Stimulated activated CD4-positive, alpha-beta T cell treated with anti-CD3 and anti-CD28 coated beads, Interleukin-12 subunit alpha, Interleukin-12 subunit beta, amount 100 ng/mL, for 4 hours (primary cell): ENCODE results near the gene MBNL2.

Source experiments
- DNase-seq: peaks from one replicate; pipeline ENCODE4 v3.0.0-alpha.2; 2020

MBNL2 gene

DNA sequence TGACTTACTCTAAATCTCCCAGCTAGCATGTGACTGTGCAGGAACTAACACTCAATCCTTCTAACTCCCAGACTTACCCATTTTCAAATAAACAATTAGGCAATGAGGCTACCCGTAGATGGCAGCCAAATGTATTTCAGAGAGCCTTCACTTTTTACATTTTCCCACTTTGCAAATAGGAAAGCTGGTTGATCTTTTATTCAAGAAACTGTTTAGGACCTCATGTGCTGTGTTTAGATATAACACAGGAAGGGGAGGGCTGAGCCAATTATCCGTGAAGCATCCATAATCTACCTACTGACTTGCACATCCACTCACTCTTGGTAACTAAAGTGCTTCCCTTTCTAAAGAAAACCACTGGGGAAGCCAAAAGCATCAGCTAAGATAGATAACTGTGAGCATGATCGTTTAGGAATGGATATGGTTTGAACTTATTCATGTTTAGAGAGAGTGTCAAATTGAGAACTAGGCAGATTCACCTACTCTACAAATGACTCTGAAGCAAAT, 33.4 kb downstream of the MBNL2 start:
- DNase-seq: no peak

DNA sequence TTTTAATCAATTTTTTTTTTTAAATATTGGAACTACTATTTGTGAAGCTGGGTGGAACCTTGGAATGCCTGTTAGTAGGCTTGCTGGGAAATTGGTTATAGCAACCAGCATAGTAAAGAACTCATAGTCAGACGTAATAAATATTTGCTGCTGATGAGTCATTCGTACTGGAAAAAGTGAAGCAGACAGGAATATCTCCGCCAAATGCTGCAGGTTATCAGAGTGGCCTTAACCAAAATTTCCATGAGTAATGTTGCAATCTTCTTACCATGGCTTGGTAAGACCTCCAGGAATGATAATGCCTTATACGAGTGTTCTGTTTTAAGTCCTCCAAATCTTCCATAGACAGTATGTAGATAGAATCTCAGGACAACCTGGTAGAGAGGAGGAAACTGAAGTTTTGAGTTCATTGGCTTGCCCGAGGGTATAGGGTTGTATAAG, 34.2 kb downstream of the MBNL2 start:
- DNase-seq: no peak

DNA sequence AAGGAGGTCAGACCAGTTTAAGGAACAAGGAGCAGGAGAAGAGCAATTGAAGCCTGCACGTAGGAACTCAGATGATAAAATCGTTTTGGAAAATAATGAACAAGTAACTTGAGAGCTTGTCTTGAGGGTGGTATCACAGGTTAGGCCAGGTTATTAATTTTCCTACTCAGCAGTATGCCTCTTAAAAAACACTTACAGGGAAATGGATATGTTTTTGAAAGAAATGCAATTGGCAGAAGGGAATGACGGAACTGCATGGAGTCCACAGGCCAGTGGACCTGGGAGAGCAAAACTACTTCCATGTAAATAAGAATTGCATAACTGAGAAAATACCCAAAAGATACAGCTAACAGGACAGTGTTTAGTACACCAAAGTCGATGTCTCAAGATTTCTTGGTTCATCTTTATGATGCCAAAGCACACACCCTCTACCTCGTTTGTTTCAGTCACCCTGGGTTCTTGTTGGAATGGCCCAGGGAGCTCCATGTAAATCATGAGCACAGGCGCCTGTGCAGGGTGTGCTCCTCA, 35.2 kb downstream of the MBNL2 start:
- no peak for DNase-seq

DNA sequence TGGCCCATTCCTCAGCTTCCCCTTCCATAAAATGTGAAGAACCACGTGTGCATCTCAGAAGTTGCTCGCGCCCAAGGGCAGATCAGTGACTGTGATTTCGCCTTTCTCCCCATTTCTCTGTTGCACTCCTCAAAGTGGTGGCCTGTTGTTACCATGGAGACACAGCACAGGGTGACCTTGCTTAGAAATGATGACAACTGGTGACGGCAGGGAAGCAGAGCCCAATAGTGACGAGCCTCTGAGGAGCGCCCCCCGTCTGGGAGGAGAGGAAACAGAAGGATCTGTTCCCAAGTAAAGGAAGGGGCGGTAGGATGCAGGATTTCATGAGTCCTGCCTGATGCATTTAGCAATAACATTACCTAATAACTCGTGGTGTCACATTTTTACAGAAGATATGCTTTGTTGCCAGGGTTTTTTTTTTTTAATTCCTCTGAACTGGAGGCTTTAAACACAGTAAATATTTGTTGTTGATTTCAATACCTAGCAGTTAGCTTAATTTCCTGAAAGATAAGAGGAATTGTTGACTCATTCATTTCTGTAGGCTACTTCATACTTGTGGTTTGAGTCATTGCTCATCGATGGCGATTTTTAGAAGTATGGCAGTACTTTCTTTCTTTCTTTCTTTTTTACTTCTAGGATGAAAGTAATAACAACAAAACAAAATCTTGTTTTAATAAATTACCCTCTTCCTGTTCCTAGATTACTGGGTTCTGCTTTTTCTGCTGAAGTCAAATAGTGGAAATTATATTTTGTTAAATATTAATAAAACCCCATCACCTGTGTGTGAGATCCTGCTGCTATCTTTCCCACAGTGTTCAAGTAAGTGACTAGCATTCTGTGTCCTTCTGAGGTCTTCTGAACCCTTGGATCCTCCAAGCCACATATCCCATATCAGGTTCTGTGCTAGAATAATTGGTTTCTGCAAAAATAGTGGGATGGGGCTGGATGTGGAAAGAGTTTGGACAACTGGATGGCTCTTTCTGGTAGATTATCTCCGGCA, 36.0 kb downstream of the MBNL2 start:
- DNase-seq: no peak

DNA sequence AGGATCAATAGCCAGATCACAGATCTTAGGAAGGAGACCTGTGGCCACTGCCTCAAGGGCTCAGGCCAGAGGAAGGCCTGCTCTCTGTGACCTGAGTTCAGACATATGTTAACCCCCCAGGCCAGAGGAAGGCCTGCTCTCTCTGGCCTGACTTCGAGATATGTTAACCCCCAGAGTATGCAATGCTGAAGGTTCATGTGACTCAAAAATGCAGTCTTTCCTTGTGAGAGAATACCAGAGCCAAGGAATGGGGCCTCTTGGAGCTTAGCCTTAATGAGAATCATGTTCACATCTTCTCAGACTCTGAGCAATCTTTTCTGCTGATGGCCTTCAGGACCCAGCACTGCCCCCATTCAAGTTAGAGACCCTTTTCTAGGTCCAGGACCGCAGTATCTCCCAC, 36.7 kb downstream of the MBNL2 start:
- no peak for DNase-seq

DNA sequence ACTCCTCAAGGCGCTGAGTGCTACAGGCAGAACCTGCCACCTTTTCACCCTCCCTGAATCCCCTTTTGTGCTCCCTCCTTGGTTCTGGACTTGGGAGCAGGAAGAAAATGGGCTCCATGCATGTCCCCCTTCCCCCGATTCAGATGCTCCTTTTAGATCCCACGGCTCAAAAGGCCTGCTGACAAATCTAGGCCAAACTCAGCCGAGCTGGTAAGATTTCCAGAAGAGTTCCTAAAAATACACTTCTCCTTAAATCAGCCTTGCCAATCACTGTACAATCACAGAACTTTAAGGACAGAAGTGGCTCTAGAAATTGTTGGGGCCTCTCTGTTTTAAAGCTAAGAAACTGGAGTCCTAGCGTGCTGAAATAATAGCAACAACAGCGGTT, 37.3 kb downstream of the MBNL2 start:
- no peak for DNase-seq

DNA sequence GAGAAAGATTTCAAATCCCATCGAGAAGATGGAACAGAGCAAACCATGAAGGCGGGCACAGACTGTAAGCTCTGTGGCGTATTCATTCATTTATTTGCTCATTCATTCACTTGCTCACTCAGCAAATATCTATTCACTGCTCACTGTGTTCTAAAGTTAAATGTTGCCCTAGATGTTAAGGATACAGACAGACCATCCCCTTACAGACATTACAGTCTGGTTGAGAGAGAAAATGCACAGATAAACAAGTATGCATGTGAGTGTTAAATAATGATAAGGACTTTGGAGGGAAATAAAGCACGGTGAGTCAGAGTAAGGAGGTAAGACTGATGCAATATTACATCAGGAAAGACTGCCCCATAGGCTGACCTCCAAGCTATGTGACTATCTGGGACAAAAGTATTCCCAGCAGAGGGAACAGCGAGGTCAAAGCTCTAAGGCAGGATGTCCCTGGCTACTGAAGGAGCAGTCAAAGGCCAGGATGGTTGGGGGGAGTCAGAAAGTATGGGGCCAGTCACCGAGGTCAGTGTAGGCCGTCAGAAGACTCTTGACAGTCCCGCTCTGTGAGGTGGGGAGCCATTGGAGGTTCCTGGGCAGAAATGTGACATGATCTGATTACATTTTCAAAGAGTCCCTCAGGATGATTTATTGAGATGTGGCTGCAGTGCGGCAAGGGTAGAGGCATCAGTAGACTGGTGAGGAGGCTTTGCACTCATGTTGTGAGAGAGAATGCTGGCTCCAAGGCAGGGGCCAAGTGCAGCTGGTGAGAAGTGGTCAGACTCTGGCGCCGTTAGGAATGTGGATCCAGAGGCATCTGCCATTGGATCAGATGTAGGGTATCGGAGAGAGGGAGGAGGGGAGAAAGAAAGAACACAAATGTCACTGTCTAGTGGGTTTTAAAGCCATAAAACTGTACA, 37.9 kb downstream of the MBNL2 start:
- DNase-seq: no peak

DNA sequence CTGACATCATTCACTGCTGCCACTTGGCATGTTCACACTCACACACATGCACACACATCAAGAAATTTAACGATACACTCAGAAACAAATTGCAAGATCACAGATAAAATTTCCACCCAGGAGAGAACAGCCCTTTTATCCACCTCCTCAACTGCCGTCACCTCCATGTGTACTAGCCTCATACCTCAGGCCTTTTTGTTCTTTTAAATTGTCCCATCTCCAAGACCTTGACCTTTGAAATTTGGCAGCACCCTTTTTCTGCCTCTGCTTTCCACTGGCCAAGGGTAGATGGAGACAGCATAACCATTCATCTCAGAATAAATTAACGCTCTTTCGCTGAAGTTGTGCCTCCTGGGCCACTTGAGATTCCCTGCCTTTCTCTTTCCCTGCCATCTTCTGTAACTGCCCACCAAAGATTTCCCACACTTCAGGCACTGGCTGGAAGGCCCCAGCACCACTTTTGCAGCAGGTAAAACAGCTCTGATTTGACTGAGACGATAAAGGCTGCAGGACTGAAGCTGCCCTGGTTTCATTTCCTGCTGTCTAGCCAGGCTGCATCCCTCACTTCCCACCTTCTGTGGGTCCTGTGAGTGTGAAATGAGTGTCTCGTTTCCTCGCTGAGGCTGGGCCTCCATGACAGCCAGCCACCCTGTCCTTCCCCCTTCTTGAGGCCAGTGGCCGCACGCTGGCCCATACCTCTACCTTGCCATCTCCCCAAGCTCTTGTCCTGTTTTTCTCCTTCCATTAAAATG, 39.3 kb downstream of the MBNL2 start:
- no peak for DNase-seq

DNA sequence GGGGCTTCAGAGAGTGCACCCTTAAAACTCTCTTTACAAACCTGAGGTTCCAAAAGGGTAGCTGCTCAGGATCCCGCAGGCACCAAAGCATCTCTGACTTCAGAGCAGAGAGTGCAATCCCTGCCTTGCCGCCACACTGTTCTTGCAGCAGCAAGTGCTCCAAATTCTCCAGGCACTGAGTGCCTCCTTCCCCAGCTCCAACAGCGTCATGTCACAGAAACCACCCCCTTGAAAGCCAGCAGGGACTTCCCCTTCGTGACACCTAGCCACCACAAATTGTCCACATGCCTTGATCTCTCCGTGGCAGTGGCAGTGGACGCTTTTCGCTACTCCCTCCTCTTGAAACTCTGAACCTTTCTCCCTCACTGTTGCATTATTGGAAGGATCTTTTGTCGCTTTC, 39.9 kb downstream of the MBNL2 start:
- no peak for DNase-seq

DNA sequence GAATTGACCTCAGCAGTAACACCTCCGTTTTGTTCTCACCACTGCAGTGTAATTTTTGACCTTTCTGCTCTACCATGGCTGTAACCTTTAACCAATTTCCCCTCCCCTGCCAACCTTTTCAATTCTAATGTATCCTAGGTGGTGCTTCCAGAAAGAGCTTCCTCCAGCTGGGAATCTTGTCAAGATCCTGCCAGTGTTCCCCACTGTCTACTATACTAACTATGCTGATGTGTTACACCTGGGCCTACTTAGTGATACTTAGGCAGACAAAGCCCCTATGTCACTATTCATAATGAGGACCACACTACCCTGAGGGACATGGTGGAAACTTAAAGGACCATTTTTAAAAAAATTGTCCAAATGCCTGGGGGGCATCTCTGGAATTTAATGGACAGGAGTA, 41.0 kb downstream of the MBNL2 start:
- no peak for DNase-seq

DNA sequence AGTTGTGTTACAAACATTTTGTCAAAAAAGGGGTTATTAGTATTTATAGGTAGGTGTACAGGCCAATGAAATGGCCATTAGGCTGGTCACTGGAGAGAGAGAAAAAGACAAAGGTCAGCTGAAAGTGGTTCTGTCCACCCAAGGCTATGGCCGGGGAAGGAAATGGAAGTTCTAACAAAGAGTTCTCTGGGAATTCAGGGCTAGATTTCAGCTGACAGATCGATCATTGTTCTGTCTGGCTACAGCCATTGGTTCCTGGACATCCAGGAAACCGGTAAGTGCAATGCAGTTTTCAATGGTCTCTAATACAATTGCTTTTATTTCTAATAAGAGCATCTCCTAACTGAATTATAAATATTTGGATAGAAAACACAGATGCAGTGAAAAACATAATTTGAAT, 42.5 kb downstream of the MBNL2 start:
- DNase-seq: no peak

DNA sequence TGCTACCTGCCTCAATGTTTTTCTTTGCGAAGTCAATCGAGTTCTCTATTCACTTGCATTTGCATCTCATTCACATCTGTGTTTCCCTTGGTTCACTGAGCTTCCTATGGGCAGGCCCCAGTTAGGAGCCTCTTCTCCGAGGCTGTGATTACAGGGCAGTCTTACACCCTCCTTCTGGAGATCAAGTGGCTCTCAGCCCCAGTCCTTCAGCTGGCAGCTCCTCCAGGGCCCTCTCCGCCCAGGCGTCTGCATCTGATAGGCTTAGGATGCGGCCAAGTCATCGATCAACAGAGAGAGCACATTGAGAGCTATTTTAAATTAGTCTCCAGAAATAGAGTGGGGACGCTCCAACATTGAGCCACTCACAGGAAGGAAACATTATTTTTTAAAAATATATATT, 44.2 kb downstream of the MBNL2 start:
- DNase-seq: no peak

DNA sequence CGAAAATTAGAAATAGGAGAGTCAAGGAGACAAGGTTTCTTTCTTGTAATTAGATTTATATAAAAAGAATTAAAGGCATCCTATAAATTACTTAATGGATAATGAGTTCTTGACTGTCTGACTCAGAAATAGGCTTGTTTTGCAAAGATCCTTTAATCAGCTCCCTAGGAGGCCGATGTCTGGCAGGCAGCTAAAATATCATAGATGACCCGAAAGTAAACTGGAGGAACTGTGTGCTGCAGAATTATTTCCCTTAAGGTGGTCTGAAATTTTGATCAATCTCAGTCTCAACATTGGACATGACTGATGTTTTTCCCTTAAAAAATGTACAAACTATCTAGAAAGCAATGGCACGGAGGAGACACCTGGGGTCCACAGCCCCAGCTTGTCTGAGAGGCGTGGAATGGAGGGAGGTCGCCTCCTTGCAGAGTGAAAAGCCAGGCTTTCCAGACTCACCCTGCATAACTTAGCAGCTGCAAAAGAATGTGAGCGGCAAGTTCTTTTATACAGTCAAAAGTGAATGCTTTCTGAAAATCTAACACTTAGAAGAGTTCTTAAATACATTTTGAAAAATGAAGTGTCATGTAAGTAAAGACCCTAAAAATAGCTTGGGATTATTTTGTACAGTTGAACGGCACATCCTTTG, 44.8 kb downstream of the MBNL2 start:
- no peak for DNase-seq

DNA sequence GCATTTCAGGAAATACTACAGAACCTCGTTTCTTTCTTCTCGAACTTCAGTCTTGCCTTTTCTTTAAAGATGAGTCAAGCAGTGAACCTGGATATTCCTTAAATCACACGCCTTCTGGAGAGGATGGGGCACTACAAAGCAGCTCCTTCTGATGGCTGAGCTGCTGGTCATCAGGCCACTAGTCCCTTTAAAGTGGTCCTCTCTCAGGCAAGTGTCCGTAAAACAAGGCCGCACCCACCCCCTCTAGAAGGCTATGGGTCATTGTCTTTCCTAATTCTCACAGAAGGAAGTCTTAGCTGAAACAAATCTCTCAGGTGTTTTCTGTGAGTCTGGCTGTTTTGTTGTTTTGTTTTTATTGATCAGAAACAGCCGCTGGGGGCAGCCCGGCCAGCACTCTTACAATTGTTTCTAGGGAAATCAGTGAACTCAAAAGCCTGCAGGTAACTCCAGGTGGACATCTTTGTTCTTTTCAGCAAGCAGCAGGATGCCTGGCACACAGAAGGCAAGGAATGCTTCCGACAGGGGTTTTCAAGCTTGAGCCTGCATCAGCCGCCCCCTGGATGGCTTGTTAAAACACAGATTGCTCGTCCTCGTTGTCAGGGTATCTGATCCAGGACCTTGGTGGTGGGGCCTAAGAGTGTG, 45.4 kb downstream of the MBNL2 start:
- DNase-seq: no peak

DNA sequence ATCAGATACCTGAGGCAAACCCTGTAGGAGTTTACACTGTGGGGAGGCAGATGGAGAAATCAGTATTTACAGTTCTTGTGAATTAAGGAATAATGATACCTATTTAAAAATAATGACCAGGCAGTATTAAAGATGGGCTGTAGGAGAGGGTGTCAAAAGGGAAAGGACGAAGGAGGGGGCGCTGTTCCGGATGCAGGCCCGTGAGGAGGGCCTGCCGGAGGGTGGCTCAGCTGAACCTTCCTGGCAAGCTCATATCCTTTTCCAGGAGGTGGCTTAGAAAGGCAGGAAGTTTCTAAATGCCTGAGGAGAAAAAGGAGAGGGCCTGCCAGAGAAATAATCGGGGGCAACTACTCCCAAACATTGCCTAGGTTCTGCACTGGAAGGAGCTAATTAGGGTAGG, 46.6 kb downstream of the MBNL2 start:
- no peak for DNase-seq

DNA sequence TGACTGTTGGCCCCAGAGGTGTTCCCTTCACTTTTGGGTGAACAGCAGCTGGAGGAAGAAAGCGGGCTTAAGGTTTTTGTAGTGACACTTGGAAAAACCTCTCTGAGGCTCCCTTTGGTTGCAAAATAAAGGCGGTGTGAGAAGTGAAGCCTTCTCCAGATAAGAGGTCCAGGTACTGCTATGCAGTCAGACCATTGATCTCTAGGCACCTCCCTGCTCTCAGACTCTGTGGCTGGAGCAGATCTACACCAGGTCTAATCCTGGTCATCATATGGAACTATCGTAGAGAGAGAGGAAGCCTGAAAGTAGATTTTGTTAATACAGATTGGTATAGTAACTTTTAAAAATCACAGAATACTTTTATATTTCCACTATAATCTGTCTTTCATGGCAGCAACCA, 47.5 kb downstream of the MBNL2 start:
- no peak for DNase-seq

DNA sequence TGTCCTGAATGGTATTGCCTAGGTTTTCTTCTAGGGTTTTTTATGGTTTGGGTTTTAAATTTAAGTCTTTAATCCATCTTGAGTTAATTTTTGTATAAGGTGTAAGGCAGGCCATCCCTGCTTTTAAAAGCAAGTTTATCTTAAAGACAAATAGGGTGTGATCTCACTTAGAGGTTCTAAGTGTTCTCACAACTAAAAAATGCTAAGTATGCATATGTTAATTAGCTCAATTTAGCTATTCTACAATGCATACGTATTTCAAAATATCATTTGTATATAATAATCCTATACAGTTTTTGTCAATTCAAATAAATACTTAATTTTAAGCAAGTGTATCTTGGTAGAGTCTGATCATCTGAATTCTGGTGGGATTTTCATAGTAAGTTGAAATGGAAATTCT, 50.4 kb downstream of the MBNL2 start:
- DNase-seq: no peak

DNA sequence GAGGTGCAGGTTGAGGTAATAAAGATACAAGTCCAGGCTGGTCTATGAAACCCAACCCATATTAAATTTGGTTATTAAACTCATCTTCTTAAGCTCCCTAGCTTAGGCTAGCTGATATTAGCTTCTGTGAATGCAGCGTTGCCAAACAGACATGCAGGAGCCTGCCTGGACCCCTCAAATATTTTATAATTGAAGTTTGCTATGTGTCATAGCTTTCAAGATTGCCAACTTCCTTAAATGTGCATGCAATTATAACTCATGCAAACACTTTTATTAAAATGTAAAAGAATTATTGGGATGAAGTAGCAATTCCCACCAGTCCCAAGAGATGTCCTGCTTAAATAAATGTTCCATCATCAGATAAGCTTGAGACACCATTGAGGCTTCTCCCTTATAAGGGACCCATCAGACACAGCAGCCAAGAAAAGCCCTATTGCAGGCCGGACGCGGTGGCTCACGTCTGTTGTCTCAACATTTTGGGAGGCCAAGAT, 51.3 kb downstream of the MBNL2 start:
- no peak for DNase-seq

DNA sequence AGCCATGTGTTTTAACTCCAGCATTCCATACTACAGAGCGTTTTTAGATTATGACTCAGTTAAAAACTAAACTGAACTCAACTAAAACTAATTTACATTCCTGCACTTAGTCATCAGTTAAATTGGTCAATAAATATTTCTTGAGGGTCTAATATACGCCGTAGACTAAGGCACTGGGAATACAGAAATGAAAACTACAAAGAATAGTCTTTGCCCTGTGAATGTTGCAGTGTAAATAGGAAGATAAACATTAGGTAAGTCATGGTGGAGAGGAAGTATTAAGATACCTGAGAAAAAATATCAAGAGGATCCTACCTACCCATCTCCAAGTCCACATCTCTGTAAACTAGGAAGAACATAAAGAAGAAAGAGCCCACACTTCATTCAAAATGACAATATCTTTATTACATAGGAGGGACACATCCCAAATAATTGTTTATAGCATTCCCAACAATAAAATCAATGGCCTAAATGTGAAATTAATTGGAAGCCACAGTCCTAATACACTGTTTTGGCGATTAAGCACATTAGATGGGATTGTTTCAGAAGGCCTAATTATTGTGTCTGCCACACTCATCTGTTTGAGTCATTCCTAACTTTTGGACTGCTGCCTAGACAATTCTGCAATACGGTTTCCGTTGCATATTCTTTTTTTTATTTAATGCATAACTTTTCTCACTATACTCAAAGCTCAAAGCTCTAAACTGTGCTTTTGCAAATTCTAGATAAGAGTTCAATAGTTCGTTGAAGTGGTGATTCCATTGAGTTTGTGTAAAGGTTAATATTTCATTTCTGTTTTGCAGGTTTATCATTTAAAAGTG, 52.9 kb downstream of the MBNL2 start:
- no peak for DNase-seq

DNA sequence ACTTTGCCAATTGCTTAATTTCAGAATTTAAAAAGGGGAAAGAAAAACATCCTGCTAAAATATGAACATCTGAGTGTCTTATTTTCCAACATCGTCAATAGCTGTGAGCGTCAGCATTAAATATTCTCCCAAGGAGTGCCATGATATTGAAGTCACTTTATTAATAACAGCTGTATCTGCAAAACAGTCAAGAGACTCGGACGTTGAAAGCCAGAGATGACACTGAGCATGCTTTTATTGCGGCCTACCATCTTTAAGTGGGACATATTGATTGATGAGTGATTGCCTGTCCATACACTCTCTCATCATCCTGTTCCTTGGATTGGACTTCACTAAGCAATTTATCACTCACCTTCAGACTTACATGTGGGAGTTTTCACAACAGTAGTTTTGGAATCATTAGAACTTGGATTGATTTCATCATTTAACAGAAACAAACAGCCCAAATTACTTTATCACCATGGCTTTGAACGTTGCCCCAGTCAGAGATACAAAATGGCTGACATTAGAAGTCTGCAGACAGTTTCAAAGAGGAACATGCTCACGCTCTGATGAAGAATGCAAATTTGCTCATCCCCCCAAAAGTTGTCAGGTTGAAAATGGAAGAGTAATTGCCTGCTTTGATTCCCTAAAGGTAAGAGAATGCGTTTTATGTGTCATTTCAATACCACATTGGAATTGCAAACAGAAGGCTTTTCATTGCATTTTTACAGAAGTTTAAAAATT, 53.8 kb downstream of the MBNL2 start:
- DNase-seq: no peak
